ENCODE data around the gene GAS5.

GAS5 gene

GRCh38 chr1:173823781-173824314, 43.9 kb downstream of the GAS5 start:
- no peak for DNase-seq

GRCh38 chr1:173821680-173822079, 46.1 kb downstream of the GAS5 start:
- DNase-seq, result no peak

DNA sequence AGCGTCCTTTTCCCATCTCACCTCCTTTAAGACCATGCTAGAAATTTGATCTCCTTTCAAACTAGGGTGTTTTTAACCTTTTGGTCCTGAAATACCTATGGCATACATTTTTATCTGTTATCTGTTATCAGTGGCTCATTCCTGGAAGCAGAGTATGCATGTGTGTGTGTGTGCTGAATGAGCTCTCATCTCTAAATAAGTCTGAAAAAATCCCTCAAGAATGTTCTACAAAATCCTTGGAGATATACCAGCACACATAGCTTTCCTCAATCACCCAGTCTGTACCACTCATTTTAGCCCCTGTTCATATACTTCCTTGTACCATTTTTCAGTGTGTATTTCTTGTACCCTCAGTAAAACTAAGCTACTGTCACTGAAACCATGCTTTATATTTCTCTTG, 49.3 kb downstream of the GAS5 start:
- no peak for DNase-seq

Measured in NCI-H446 treated with DMSO at 0.1 percent for 48 hours (cell line).